DOHH2 (cell line): ENCODE results near the gene MS4A13.

ENCODE experiments used
- EZH2phosphoT487 ChIP-seq: fragments of 200-600 bp; sonication (generic); IDR thresholded peaks from 2 replicates; pipeline ENCODE4 v1.6.1; 2017; ENCODE audit warnings: borderline replicate concordance, mild to moderate bottlenecking, antibody characterized with exemption, low read length, moderate library complexity, mixed read lengths
- TF ChIP-seq, protein P1 (sequence below): fragments of 200-600 bp; sonication (generic); IDR thresholded peaks from one replicate; pipeline ENCODE4 v1.5.1; 2014; ENCODE audit warnings: antibody characterized with exemption, mild to moderate bottlenecking, low read depth, low read length; ENCODE audit not compliant: poor library complexity, severe bottlenecking

DNA sequence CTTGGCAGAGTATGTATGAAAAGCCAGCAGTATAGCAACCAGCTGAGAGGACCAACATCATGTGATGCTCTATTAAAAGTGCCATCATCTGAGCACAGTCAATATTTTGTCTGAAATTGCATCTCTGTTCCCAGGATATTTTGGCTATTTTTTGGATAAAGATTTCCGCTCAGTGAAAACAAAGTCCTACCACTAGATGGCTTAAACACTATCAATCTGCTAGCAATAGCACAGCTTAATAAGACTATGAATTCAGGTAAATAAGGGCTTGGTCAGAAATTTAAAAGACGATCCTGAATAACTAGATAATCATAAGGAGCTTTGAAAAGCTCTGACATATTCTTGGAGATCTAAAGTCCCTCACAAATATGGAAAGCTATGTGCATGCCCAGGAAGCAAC lies 74.4 kb downstream of the MS4A13 start:
- TF ChIP-seq, protein P1, sequence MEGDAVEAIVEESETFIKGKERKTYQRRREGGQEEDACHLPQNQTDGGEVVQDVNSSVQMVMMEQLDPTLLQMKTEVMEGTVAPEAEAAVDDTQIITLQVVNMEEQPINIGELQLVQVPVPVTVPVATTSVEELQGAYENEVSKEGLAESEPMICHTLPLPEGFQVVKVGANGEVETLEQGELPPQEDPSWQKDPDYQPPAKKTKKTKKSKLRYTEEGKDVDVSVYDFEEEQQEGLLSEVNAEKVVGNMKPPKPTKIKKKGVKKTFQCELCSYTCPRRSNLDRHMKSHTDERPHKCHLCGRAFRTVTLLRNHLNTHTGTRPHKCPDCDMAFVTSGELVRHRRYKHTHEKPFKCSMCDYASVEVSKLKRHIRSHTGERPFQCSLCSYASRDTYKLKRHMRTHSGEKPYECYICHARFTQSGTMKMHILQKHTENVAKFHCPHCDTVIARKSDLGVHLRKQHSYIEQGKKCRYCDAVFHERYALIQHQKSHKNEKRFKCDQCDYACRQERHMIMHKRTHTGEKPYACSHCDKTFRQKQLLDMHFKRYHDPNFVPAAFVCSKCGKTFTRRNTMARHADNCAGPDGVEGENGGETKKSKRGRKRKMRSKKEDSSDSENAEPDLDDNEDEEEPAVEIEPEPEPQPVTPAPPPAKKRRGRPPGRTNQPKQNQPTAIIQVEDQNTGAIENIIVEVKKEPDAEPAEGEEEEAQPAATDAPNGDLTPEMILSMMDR, result peak; percentile 30
- no peak for TF ChIP-seq EZH2phosphoT487
